Peyer's patch (tissue), 4 donors: ENCODE measurements around the gene ZNF385D. TPM values are rescaled to one million over a fixed set of nuclear protein-coding genes. Genes with fewer than 3 reads are reported as not detected.

Experiments used
- DNase-seq, 3 donors: peaks; one replicate each; pipeline ENCODE4 v3.0.0-alpha.2; 2017 to 2019
- H3K27ac ChIP-seq, 4 donors: fragments of 200-600 bp; sonication (generic); one replicate each; pipeline ENCODE4 v1.5.1; 2016 to 2019
- H3K27me3 ChIP-seq, 2 donors: fragments of 200-600 bp; sonication (generic); one replicate each; pipeline ENCODE4 v1.5.1; 2019
- H3K36me3 ChIP-seq, 3 donors: fragments of 200-600 bp; sonication (generic); one replicate each; pipeline ENCODE4 v1.5.1; 2016 to 2019
- H3K4me1 ChIP-seq, 4 donors: fragments of 200-600 bp; sonication (generic); one replicate each; pipeline ENCODE4 v1.5.1; 2016 to 2019
- H3K4me3 ChIP-seq, 4 donors: fragments of 200-600 bp; sonication (generic); 1 replicate in 3 of 4; 2 replicates in 1 of 4; pipeline ENCODE4 v1.5.1; 2016 to 2019; ENCODE audit warnings: mild to moderate bottlenecking in 1 of 4
- H3K9me3 ChIP-seq, 4 donors: fragments of 200-600 bp; sonication (generic); one replicate each; pipeline ENCODE4 v1.5.1; 2016 to 2019; ENCODE audit warnings: mild to moderate bottlenecking in 1 of 4
- POLR2A ChIP-seq, 2 donors: fragments of 450-650 bp; IDR thresholded peaks; one replicate each; pipeline ENCODE4 v1.5.1; 2017; ENCODE audit warnings: antibody characterized with exemption in 2 of 2, mild to moderate bottlenecking in 2 of 2, moderate library complexity in 2 of 2
- total RNA-seq, 4 donors: library from RNA; depleted of rRNA; stranded (reverse); fragments of >200 nt; gene quantifications; one replicate each; pipeline ENCODE4 v1.1.0, GENCODE V29; 2016
- TF ChIP-seq, protein P1 (sequence below), 6 experiments: fragments of 450-650 bp in 4 of 6; fragments of 200-600 bp in 2 of 6; sonication (generic) in 1 of 6; IDR thresholded peaks; one replicate each; pipeline ENCODE4 v1.5.1; 2017 to 2019; ENCODE audit warnings: antibody characterized with exemption in 6 of 6, mild to moderate bottlenecking in 3 of 6, moderate library complexity in 1 of 6

ZNF385D gene
- total RNA-seq, 4 donors from 2014 or later, result 1.1 to 3.3 (median 1.8) TPM

DNA sequence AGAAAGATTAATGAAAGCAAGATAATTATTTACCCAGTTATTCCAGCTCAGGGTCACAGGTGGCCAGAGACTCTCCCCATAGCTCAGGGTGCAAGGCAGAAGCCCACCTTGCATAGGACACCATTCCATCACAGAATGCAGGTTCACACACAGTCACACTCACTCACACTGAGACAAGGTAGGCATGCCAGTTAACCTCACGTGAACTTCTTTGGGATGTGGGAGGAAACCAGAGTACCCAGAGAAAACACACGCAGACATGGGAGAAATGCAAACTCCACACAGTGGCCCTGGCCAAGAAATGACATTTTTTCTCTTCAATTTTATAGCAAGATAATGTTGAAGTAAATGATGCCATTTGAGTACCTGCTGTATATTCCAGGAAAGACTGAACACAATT lies 106.7 kb downstream of the ZNF385D start:
- Histone ChIP-seq H3K27ac (no peak overlapping the region), H3K36me3 (no peaks in the 10 kb centered on the region), H3K27me3 (no peaks in the 10 kb centered on the region), H3K9me3 (no peaks in the 10 kb centered on the region), H3K4me1 (no peaks in the 10 kb centered on the region), H3K4me3 (no peak overlapping the region)
- TF ChIP-seq, protein P1, sequence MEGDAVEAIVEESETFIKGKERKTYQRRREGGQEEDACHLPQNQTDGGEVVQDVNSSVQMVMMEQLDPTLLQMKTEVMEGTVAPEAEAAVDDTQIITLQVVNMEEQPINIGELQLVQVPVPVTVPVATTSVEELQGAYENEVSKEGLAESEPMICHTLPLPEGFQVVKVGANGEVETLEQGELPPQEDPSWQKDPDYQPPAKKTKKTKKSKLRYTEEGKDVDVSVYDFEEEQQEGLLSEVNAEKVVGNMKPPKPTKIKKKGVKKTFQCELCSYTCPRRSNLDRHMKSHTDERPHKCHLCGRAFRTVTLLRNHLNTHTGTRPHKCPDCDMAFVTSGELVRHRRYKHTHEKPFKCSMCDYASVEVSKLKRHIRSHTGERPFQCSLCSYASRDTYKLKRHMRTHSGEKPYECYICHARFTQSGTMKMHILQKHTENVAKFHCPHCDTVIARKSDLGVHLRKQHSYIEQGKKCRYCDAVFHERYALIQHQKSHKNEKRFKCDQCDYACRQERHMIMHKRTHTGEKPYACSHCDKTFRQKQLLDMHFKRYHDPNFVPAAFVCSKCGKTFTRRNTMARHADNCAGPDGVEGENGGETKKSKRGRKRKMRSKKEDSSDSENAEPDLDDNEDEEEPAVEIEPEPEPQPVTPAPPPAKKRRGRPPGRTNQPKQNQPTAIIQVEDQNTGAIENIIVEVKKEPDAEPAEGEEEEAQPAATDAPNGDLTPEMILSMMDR (IDR thresholded peaks at IDR 0.05), result no peak
- no peak for TF ChIP-seq POLR2A (IDR thresholded peaks at IDR 0.05)
- no peak for DNase-seq

DNA sequence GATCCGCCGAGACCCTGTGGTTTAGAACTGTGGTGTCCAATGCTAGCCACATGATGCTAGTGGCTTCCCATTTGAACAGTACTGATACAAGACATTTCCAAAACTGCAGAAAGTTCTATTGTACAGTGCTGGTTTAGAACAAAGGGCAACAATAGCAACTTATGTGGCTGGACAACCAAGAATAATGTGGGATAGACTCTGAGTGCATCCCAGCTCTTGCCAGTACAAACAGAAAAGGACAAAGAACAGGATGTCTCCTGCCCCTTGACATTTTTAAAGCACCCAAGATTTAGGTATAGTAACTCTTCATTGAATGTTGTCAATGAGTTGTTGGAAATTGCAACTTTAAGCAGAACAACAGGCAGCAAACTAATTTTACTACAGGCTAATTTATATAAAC lies 107.3 kb downstream of the ZNF385D start:
- Histone ChIP-seq H3K4me1 (no peaks in the 10 kb centered on the region), H3K4me3 (no peak overlapping the region), H3K27me3 (no peaks in the 10 kb centered on the region), H3K9me3 (no peaks in the 10 kb centered on the region), H3K36me3 (no peaks in the 10 kb centered on the region), H3K27ac (no peak overlapping the region)
- no peak for DNase-seq
- no peak for TF ChIP-seq POLR2A (IDR thresholded peaks at IDR 0.05)
- TF ChIP-seq, protein P1 (IDR thresholded peaks at IDR 0.05), result no peak

DNA sequence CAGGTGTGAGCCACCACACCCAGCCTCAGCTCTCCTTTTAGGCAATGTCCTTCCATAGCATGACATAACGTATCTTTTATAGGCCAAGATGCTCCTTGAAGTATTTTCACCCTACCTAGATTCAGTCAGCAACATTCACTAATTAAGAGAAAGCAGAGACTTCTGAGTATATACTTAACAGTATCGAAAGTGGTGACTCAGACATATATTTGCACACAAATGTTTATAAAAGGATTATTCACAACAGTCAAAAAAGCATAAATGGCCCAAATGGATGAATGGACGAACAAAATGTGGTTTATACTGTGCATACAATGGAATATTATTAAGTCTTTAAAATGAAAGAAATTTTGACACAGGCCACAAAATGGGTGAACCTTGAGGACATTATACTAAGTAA lies 108.6 kb downstream of the ZNF385D start:
- Histone ChIP-seq H3K27ac (no peak overlapping the region), H3K9me3 (no peaks in the 10 kb centered on the region), H3K4me3 (no peak overlapping the region), H3K27me3 (no peaks in the 10 kb centered on the region), H3K36me3 (no peaks in the 10 kb centered on the region), H3K4me1 (no peaks in the 10 kb centered on the region)
- TF ChIP-seq, protein P1 (IDR thresholded peaks at IDR 0.05), result no peak
- TF ChIP-seq POLR2A (IDR thresholded peaks at IDR 0.05), result no peak
- no peak for DNase-seq

DNA sequence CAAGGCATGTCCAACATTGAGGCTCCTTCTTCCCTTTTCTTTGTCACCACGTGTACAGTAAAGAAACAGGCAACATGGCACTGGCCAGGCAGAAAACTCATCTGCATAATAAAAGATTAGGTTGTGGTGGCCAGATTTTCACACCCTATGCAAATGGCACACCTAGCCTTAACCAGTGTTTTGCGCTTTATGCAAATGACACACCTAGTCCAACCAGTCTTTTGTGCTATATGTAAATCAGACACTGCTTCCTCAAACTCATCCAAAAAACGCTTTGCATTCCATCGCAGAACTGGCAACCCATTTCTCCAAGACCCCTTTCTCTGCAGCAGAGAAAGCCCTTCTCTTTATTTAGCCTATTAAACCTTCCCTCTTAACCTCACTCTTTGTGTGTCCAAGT lies 109.1 kb downstream of the ZNF385D start:
- no peak for DNase-seq
- Histone ChIP-seq H3K27me3 (no peaks in the 10 kb centered on the region), H3K27ac (no peak overlapping the region), H3K4me3 (no peak overlapping the region), H3K9me3 (no peaks in the 10 kb centered on the region), H3K4me1 (no peaks in the 10 kb centered on the region), H3K36me3 (no peaks in the 10 kb centered on the region)
- no peak for TF ChIP-seq POLR2A (IDR thresholded peaks at IDR 0.05)

DNA sequence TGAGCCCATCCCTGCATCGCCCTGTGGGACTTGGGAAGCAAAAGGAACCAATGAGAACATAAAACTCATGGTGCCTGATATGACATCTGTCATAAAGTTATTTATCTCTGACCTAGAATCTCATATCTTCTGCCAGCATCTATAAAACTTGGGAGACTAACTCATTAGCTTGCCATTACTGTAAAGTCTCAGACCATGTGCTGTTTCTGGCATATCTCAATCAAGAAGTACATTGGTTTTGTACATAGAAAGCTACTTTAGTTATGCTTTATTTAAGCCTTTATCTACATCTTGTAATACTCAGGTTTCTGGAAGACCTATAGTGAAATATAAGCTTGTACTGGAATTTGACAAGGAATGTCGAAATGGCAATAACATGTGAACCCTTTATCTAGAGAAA lies 112.5 kb downstream of the ZNF385D start:
- H3K27me3 ChIP-seq, result no peaks in the 10 kb centered on the region
- H3K27ac ChIP-seq, result no peak overlapping the region
- no peak for TF ChIP-seq POLR2A (IDR thresholded peaks at IDR 0.05)
- TF ChIP-seq, protein P1 (IDR thresholded peaks at IDR 0.05), result no peak
- no peaks in the 10 kb centered on the region for H3K9me3 ChIP-seq
- no peak for DNase-seq
- H3K4me3 ChIP-seq, result no peak overlapping the region
- H3K36me3 ChIP-seq, result no peaks in the 10 kb centered on the region
- no peaks in the 10 kb centered on the region for H3K4me1 ChIP-seq

DNA sequence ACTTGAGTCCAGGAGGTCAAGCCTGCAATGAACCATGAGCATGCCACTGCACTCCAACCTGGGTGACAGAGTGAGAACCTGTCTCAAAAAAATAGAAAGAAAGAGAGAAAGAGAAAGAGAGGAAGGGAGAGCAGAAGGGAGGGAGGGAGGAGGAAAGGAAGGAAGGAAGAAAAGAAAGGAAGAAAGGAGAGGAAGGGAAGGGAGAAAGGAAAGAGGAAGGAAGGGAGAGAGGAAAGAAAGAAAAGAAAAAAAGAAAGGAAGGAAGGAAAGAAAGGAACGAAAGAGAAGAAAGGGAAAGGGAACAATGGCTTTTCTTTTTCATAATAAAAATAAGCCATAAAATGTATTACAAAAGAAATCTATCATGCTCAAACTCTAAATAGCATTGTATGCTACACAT lies 116.9 kb downstream of the ZNF385D start:
- H3K36me3 ChIP-seq, result no peaks in the 10 kb centered on the region
- H3K27me3 ChIP-seq, result no peaks in the 10 kb centered on the region
- DNase-seq, result no peak
- no peak overlapping the region for H3K27ac ChIP-seq
- TF ChIP-seq, protein P1 (IDR thresholded peaks at IDR 0.05), result no peak
- no peak for TF ChIP-seq POLR2A (IDR thresholded peaks at IDR 0.05)
- H3K4me3 ChIP-seq, result no peak overlapping the region
- no peaks in the 10 kb centered on the region for H3K4me1 ChIP-seq
- no peaks in the 10 kb centered on the region for H3K9me3 ChIP-seq
